ENCODE results near the gene LRRC32. TPM values are rescaled to one million over a fixed set of nuclear protein-coding genes. Genes with fewer than 3 reads are reported as not detected.

The LRRC32 gene
- polyA plus RNA-seq, 1 donor from 2014 or later: not detected

DNA sequence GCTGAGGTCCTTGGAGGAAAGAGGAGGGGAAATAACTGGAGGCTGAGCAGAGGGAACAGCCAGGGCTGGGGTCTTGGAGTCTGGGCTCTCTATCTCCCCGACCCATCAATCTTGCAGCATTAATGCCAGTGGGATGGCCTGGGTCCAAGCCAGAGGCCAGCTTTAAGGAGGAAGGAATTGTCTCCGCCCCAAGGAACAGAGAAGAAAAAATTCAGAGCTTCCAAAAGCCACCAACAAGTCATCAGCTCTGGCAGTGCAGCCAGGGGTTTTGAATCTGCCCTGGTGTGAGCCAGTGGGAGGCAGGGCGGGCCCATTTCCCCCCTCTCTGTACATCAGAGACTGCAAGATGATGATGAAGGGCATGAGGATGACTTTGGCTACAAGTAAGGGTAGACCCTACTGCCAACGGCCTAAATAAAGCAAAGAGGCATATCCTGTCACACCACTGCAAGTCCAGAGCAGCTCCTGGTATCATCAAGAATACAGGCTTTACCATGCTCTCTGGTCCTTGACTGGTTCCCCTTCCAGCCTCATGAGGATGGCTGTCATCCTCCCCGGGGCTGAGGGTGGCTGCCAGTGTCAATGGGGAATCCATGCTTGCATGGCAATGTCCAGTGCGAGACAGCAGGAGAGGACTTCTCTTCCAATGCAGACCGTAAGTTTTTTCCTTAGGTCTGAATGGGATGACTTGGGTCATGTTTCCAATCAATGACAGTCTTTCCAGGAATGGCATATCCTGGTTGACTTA lies 34.4 kb downstream of the LRRC32 start:
- Histone ChIP-seq H3K9me3 (ENCODE audit: low read length) (no peaks in the 10 kb centered on the region), H3K79me2 (replicated peaks; ENCODE audit: insufficient read depth, low read length) (no peaks in the 10 kb centered on the region), H3K27ac (ENCODE audit: low read length) (no peak overlapping the region), H4K20me1 (ENCODE audit: insufficient read depth) (no peaks in the 10 kb centered on the region), H3K27me3 (ENCODE audit: insufficient read depth, low read depth, low read length) (no peaks in the 10 kb centered on the region), H3K4me3 (ENCODE audit: low read length) (no peak overlapping the region), H3K9me2 (ENCODE audit: insufficient read depth, low read length) (no peaks in the 10 kb centered on the region), H3K36me3 (ENCODE audit: insufficient read depth, low read length) (no peaks in the 10 kb centered on the region), H2AFZ (ENCODE audit: low read depth, low read length) (no peak overlapping the region), H3F3A (ENCODE audit: insufficient read depth, low read length, poor library complexity, severe bottlenecking) (no peaks in the 10 kb centered on the region), H3K4me2 (ENCODE audit: low read length) (no peak overlapping the region), H3K9ac (ENCODE audit: low read length) (no peak overlapping the region)
- no peak for TF ChIP-seq EP300 (conservative IDR thresholded peaks at IDR 0.05; ENCODE audit: poor library complexity, severe bottlenecking)
- no peak for TF ChIP-seq SMC3 (conservative IDR thresholded peaks at IDR 0.05; ENCODE audit: poor library complexity)
- TF ChIP-seq TAF1 (IDR thresholded peaks at IDR 0.05; ENCODE audit: low read depth): no peak
- no peak for TF ChIP-seq EZH2 (IDR thresholded peaks at IDR 0.05; ENCODE audit: borderline replicate concordance, insufficient read depth, low read length, poor library complexity, severe bottlenecking)
- no peak for TF ChIP-seq MXI1 (conservative IDR thresholded peaks at IDR 0.05; ENCODE audit: poor library complexity, severe bottlenecking)
- TF ChIP-seq, protein P1, sequence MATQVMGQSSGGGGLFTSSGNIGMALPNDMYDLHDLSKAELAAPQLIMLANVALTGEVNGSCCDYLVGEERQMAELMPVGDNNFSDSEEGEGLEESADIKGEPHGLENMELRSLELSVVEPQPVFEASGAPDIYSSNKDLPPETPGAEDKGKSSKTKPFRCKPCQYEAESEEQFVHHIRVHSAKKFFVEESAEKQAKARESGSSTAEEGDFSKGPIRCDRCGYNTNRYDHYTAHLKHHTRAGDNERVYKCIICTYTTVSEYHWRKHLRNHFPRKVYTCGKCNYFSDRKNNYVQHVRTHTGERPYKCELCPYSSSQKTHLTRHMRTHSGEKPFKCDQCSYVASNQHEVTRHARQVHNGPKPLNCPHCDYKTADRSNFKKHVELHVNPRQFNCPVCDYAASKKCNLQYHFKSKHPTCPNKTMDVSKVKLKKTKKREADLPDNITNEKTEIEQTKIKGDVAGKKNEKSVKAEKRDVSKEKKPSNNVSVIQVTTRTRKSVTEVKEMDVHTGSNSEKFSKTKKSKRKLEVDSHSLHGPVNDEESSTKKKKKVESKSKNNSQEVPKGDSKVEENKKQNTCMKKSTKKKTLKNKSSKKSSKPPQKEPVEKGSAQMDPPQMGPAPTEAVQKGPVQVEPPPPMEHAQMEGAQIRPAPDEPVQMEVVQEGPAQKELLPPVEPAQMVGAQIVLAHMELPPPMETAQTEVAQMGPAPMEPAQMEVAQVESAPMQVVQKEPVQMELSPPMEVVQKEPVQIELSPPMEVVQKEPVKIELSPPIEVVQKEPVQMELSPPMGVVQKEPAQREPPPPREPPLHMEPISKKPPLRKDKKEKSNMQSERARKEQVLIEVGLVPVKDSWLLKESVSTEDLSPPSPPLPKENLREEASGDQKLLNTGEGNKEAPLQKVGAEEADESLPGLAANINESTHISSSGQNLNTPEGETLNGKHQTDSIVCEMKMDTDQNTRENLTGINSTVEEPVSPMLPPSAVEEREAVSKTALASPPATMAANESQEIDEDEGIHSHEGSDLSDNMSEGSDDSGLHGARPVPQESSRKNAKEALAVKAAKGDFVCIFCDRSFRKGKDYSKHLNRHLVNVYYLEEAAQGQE (IDR thresholded peaks at IDR 0.05; ENCODE audit: borderline replicate concordance): no peak
- TF ChIP-seq POLR2AphosphoS5 (IDR thresholded peaks at IDR 0.05): no peak
- TF ChIP-seq, protein P2, sequence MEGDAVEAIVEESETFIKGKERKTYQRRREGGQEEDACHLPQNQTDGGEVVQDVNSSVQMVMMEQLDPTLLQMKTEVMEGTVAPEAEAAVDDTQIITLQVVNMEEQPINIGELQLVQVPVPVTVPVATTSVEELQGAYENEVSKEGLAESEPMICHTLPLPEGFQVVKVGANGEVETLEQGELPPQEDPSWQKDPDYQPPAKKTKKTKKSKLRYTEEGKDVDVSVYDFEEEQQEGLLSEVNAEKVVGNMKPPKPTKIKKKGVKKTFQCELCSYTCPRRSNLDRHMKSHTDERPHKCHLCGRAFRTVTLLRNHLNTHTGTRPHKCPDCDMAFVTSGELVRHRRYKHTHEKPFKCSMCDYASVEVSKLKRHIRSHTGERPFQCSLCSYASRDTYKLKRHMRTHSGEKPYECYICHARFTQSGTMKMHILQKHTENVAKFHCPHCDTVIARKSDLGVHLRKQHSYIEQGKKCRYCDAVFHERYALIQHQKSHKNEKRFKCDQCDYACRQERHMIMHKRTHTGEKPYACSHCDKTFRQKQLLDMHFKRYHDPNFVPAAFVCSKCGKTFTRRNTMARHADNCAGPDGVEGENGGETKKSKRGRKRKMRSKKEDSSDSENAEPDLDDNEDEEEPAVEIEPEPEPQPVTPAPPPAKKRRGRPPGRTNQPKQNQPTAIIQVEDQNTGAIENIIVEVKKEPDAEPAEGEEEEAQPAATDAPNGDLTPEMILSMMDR (IDR thresholded peaks at IDR 0.05; ENCODE audit: poor library complexity, severe bottlenecking): no peak
- no peak for TF ChIP-seq RAD21 (conservative IDR thresholded peaks at IDR 0.05)

- H3K9me2 ChIP-seq (ENCODE audit: insufficient read depth, low read length): no peaks in the 10 kb centered on the region
- H4K20me1 ChIP-seq (ENCODE audit: insufficient read depth): no peaks in the 10 kb centered on the region
- no peaks in the 10 kb centered on the region for H3K9me3 ChIP-seq (ENCODE audit: low read length)
- no peaks in the 10 kb centered on the region for H3F3A ChIP-seq (ENCODE audit: insufficient read depth, low read length, poor library complexity, severe bottlenecking)
- no peak overlapping the region for H3K4me2 ChIP-seq (ENCODE audit: low read length)
- no peak overlapping the region for H3K27ac ChIP-seq (ENCODE audit: low read length)
- H3K4me3 ChIP-seq (ENCODE audit: low read length): no peak overlapping the region
- no peak overlapping the region for H3K9ac ChIP-seq (ENCODE audit: low read length)
- H2AFZ ChIP-seq (ENCODE audit: low read depth, low read length): no peak overlapping the region
- H3K36me3 ChIP-seq (ENCODE audit: insufficient read depth, low read length): no peaks in the 10 kb centered on the region
- no peaks in the 10 kb centered on the region for H3K27me3 ChIP-seq (ENCODE audit: insufficient read depth, low read depth, low read length)
- H3K79me2 ChIP-seq (replicated peaks; ENCODE audit: insufficient read depth, low read length): no peaks in the 10 kb centered on the region
- TF ChIP-seq TAF1 (IDR thresholded peaks at IDR 0.05; ENCODE audit: low read depth) (no peak), MXI1 (conservative IDR thresholded peaks at IDR 0.05; ENCODE audit: poor library complexity, severe bottlenecking) (no peak), SMC3 (conservative IDR thresholded peaks at IDR 0.05; ENCODE audit: poor library complexity) (no peak), EP300 (conservative IDR thresholded peaks at IDR 0.05; ENCODE audit: poor library complexity, severe bottlenecking) (no peak), POLR2AphosphoS5 (IDR thresholded peaks at IDR 0.05) (no peak)
- TF ChIP-seq, protein P2 (IDR thresholded peaks at IDR 0.05; ENCODE audit: poor library complexity, severe bottlenecking): no peak
- TF ChIP-seq, protein P1 (IDR thresholded peaks at IDR 0.05; ENCODE audit: borderline replicate concordance): no peak
Measured at GRCh38 chr11:76634886-76635285, 35.7 kb downstream of the LRRC32 start.

Measured in neural cell (in vitro differentiated cells).